ENCODE data around the gene CNTFR. TPM values are rescaled to one million over a fixed set of nuclear protein-coding genes. Genes with fewer than 3 reads are reported as not detected.

CNTFR gene
- total RNA-seq, 2 experiments from 2014 or later: not detected

DNA sequence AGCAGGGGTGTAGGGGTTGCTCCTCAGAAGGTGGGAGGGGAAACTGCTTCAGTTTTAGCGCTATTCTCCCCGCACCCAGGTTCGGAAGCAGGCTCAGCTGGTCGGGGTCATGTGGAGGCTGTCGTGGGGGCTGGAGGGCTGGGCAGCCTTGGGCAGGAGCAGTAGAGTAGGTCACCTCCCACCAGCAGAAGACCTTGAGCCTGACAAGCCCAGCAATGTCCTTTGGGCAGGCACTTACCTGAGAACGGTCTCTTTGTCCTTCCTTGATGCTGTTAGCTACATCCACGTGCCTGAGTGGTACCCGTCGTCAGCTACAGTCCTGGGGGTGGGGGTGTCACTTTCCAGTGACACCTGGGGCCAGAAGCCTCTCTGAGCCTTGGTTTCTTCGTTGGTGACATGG, 87.1 kb downstream of the CNTFR start:
- Mint-ChIP-seq H3K27ac (no peak overlapping the region), H3K9me3 (no peaks in the 10 kb centered on the region), H3K27me3 (no peaks in the 10 kb centered on the region), H3K36me3 (no peaks in the 10 kb centered on the region), H3K4me1 (ENCODE audit: low read depth) (peaks cover 14% of the 10 kb centered on the region), H3K4me3 (no peak overlapping the region)
- no peak for DNase-seq
- intact Hi-C loops (cut with micrococcal nuclease): no loop called here
- CTCF ChIA-PET: interaction anchor here (0.8 to 5.5 kb wide), 5 partner anchors 9 to 101 kb away, joined by 3 to 76 read pairs (median 8); no protein-coding TSS in a partner anchor
- POLR2A ChIA-PET: no interaction called here

DNA sequence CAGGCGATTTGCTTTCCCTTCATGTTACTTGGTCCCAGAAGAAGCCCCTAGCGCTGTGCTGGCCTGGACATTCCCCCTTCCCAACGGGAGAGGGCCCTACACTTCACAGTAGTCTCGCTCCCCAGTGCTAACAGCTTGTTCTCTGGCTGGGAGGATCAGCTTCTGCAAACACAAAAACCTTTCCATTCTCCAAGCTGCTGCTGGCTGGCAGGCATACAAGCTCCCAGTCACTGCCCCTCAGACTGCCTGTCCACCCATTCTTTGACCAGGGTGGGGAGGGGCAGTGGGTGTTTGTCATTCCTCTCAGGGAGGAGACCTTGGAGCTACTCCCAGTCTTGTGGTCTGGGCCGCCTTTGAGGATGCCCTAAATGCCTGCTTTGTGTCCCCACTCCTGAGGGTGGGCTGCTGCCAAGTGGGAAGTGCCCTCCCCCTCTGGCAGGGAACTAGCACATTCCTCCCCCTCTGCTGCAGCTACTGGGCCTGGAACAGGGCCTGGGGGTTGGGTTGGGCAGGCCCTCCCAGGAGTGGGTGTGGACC, 87.6 kb downstream of the CNTFR start:
- no peak for DNase-seq
- Mint-ChIP-seq H3K36me3 (no peaks in the 10 kb centered on the region), H3K27me3 (no peaks in the 10 kb centered on the region), H3K4me1 (ENCODE audit: low read depth) (peaks cover 14% of the 10 kb centered on the region), H3K27ac (no peak overlapping the region), H3K9me3 (no peaks in the 10 kb centered on the region), H3K4me3 (no peak overlapping the region)
- ChIA-PET POLR2A (interaction anchor here (0.9 kb wide), 1 partner anchor 64 kb away, joined by 3 read pairs; no protein-coding TSS in a partner anchor), CTCF (interaction anchor here (0.8 to 5.5 kb wide), 8 partner anchors 9 to 102 kb away, joined by 3 to 76 read pairs (median 11); no protein-coding TSS in a partner anchor)
- intact Hi-C loops (cut with micrococcal nuclease): no loop called here

Other genes with a start within 250 kb of the CNTFR start
- 1 to 10 TPM; 1.9 to 2.9 TPM for gene MYORG, start 212.8 kb downstream of the CNTFR start, total RNA-seq
- 10 to 100 TPM; 13.3 to 13.8 TPM for gene FAM219A, start 131.2 kb downstream of the CNTFR start, total RNA-seq
- under 1 TPM; 0.19 to 0.69 TPM for gene DNAI1, start 130.9 kb downstream of the CNTFR start, total RNA-seq
- under 1 TPM; 0.26 to 0.36 TPM for gene ENHO, start 66.7 kb downstream of the CNTFR start, total RNA-seq
- gene RPP25L, start 22.4 kb upstream of the CNTFR start, total RNA-seq: 10 to 100 TPM; 29.3 to 31.1 TPM
- gene DCTN3, start 30.8 kb upstream of the CNTFR start, total RNA-seq: 10 to 100 TPM; 85.3 to 87.3 TPM
- gene ARID3C, start 39.3 kb upstream of the CNTFR start, total RNA-seq: under 1 TPM; 0.14 to 0.17 TPM
- gene SIGMAR1, start 48.1 kb upstream of the CNTFR start, total RNA-seq: 10 to 100 TPM; 65.9 to 67.6 TPM
- gene GALT, start 57.0 kb upstream of the CNTFR start, total RNA-seq: 10 to 100 TPM; 56.0 to 59.2 TPM
- 10 to 100 TPM; 19.3 to 22.1 TPM for gene IL11RA, start 62.5 kb upstream of the CNTFR start, total RNA-seq
- gene CCL27, start 72.9 kb upstream of the CNTFR start, total RNA-seq: under 1 TPM in 1 of 2 experiments, not detected in 1; 0.80 TPM
- not detected for gene CCL19, start 101.6 kb upstream of the CNTFR start, total RNA-seq
- not detected for gene CCL21, start 120.4 kb upstream of the CNTFR start, total RNA-seq

Measured in activated CD4-positive, alpha-beta memory T cell treated with anti-CD3 and anti-CD28 coated beads for 36 hours (primary cell).